Liver (tissue), 9 donors: ENCODE measurements around the gene RALGAPA2. TPM values are rescaled to one million over a fixed set of nuclear protein-coding genes. Genes with fewer than 3 reads are reported as not detected.

Experiments
- DNase-seq: peaks from one replicate; pipeline ENCODE4 v3.0.0-alpha.2; 2017; ENCODE audit warnings: low spot score
- H3K27ac ChIP-seq, 2 donors: one replicate each; pipeline ENCODE4 v1.7.0; 2013; ENCODE audit warnings: inconsistent platforms in 2 of 2, low read length in 2 of 2, control low read depth in 1 of 2, low read depth in 1 of 2, mild to moderate bottlenecking in 1 of 2
- H3K27me3 ChIP-seq, 4 donors: one replicate each; pipeline versions ENCODE4 v1.6.1 to v1.7.0; 2013; ENCODE audit warnings: low read length in 3 of 4, inconsistent platforms in 1 of 4, mild to moderate bottlenecking in 1 of 4, moderate library complexity in 1 of 4; ENCODE audit not compliant: control insufficient read depth in 4 of 4, insufficient read depth in 4 of 4
- H3K36me3 ChIP-seq, 4 donors: one replicate each; pipeline versions ENCODE4 v1.6.1 to v1.7.0; 2013; ENCODE audit warnings: low read length in 3 of 4, mild to moderate bottlenecking in 3 of 4, low read depth in 1 of 4, moderate library complexity in 1 of 4; ENCODE audit not compliant: control insufficient read depth in 4 of 4, insufficient read depth in 3 of 4
- H3K4me1 ChIP-seq, 4 donors: one replicate each; pipeline versions ENCODE4 v1.6.1 to v1.7.0; 2013; ENCODE audit warnings: low read length in 3 of 4, mild to moderate bottlenecking in 3 of 4, moderate library complexity in 1 of 4; ENCODE audit not compliant: control insufficient read depth in 4 of 4, insufficient read depth in 4 of 4
- H3K4me3 ChIP-seq, 3 donors: one replicate each; pipeline versions ENCODE4 v1.6.1 to v1.7.0; 2013; ENCODE audit warnings: low read length in 3 of 3, control low read depth in 1 of 3, low read depth in 1 of 3, mild to moderate bottlenecking in 1 of 3
- H3K9ac ChIP-seq, 2 donors: one replicate each; pipeline ENCODE4 v1.7.0; 2013; ENCODE audit warnings: low read length in 2 of 2, mild to moderate bottlenecking in 2 of 2, moderate library complexity in 2 of 2, control low read depth in 1 of 2, low read depth in 1 of 2
- H3K9me3 ChIP-seq, 4 donors: one replicate each; pipeline versions ENCODE4 v1.6.1 to v1.7.0; 2013; ENCODE audit warnings: low read length in 3 of 4; ENCODE audit not compliant: control insufficient read depth in 4 of 4
- CTCF ChIP-seq: fragments of 150-350 bp; IDR thresholded peaks from 2 replicates; pipeline ENCODE4 v1.5.1; 2017; ENCODE audit warnings: improper control_type of control experiment, low read depth, low read length; ENCODE audit not compliant: missing input control
- EGR1 ChIP-seq, 2 donors: IDR thresholded peaks; 2 replicates each; pipeline ENCODE4 v1.6.1; 2016 to 2018; ENCODE audit warnings: antibody characterized with exemption in 2 of 2, low read depth in 2 of 2
- FOXA1 ChIP-seq: IDR thresholded peaks from 2 replicates; pipeline ENCODE4 v1.6.1; 2016; ENCODE audit warnings: antibody characterized with exemption
- FOXA2 ChIP-seq: IDR thresholded peaks from 2 replicates; pipeline ENCODE4 v1.6.1; 2016; ENCODE audit warnings: antibody characterized with exemption
- GABPA ChIP-seq, 2 donors: IDR thresholded peaks in 1 of 2; conservative IDR thresholded peaks in 1 of 2; 2 replicates each; pipeline ENCODE4 v1.6.1; 2016; ENCODE audit warnings: antibody characterized with exemption in 2 of 2, mild to moderate bottlenecking in 1 of 2, moderate library complexity in 1 of 2
- HNF4A ChIP-seq, 2 donors: conservative IDR thresholded peaks; 2 replicates each; pipeline ENCODE4 v1.6.1; 2016; ENCODE audit warnings: antibody characterized with exemption in 2 of 2, mild to moderate bottlenecking in 2 of 2
- HNF4G ChIP-seq: IDR thresholded peaks from 2 replicates; pipeline ENCODE4 v1.6.1; 2016; ENCODE audit warnings: antibody characterized with exemption
- JUND ChIP-seq, 2 donors: IDR thresholded peaks; 2 replicates each; pipeline ENCODE4 v1.6.1; 2016; ENCODE audit warnings: antibody characterized with exemption in 2 of 2
- NR2F2 ChIP-seq: IDR thresholded peaks from 2 replicates; pipeline ENCODE4 v1.6.1; 2016; ENCODE audit warnings: antibody characterized with exemption
- RAD21 ChIP-seq, 2 donors: IDR thresholded peaks; 2 replicates each; pipeline ENCODE4 v1.6.1; 2016; ENCODE audit warnings: antibody characterized with exemption in 2 of 2, mild to moderate bottlenecking in 2 of 2
- REST ChIP-seq: IDR thresholded peaks from 2 replicates; pipeline ENCODE4 v1.6.1; 2016; ENCODE audit warnings: antibody characterized with exemption, mild to moderate bottlenecking
- RXRA ChIP-seq, 2 donors: IDR thresholded peaks; 2 replicates each; pipeline ENCODE4 v1.6.1; 2017 to 2018; ENCODE audit warnings: antibody characterized with exemption in 2 of 2, mild to moderate bottlenecking in 1 of 2
- SP1 ChIP-seq: IDR thresholded peaks from 2 replicates; pipeline ENCODE4 v1.6.1; 2018; ENCODE audit warnings: antibody characterized with exemption, mild to moderate bottlenecking
- TAF1 ChIP-seq: conservative IDR thresholded peaks from 2 replicates; pipeline ENCODE4 v1.6.1; 2016; ENCODE audit warnings: antibody characterized with exemption, mild to moderate bottlenecking
- YY1 ChIP-seq: IDR thresholded peaks from 2 replicates; pipeline ENCODE4 v1.6.1; 2016; ENCODE audit warnings: antibody characterized with exemption, mild to moderate bottlenecking
- ZBTB33 ChIP-seq: IDR thresholded peaks from 2 replicates; pipeline ENCODE4 v1.6.1; 2016; ENCODE audit warnings: antibody characterized with exemption
- WGBS: extraction: QIAGEN DNeasy Blood & Tissue Kit; methylation state at CpG from one replicate; pipeline ENCODE4 v1.1.7; 2013; 5-methylcytosine and 5-hydroxymethylcytosine counted together
- polyA plus RNA-seq, 2 donors: library from polyadenylated mRNA; stranded (reverse) in 1 of 2; unstranded in 1 of 2; fragments of 200-250 nt in 1 of 2; fragments of >200 nt in 1 of 2; fragmentation: Nextera tagmentation in 1 of 2; extraction: Ambion mirVana in 1 of 2; gene quantifications; one replicate each; pipeline versions ENCODE4 v1.2.1 to v1.2.3, GENCODE V29; 2013 to 2015
- total RNA-seq, 2 donors: library from RNA; depleted of rRNA; stranded (reverse); fragments of >200 nt; gene quantifications; one replicate each; pipeline ENCODE4 v1.2.3, GENCODE V29; 2014
- TF ChIP-seq, protein P1 (sequence below): IDR thresholded peaks from 2 replicates; pipeline ENCODE4 v1.6.1; 2016; ENCODE audit warnings: antibody characterized with exemption
- donor health status: healthy.
- donor health status: healthy.
- donor health status: healthy.
- donor health status: healthy.
- donor health status: healthy.

Gene RALGAPA2
- total and polyA plus RNA-seq, 4 donors, result 14.8 to 89.9 (median 25.1) TPM

GRCh38 chr20:20454850-20455627, 257.4 kb downstream of the RALGAPA2 start:
- no peak overlapping the region for H3K4me3 ChIP-seq
- no peak overlapping the region for H3K9ac ChIP-seq
- H3K27ac ChIP-seq, result no peak overlapping the region
- WGBS, result 96% methylated on average over 21 of the region's 21 CpGs
- H3K9me3 ChIP-seq, result no peaks in the 10 kb centered on the region
- peaks cover 0 to 7% (median 4%) of the 10 kb centered on the region in 4 donors for H3K4me1 ChIP-seq
- no peaks in the 10 kb centered on the region for H3K27me3 ChIP-seq
- no peak for TF ChIP-seq CTCF
- no peak for TF ChIP-seq JUND (IDR thresholded peaks at IDR 0.05)
- TF ChIP-seq FOXA2, result no peak
- no peak for TF ChIP-seq YY1
- TF ChIP-seq TAF1, result no peak
- TF ChIP-seq ZBTB33, result no peak
- no peak for TF ChIP-seq RXRA (IDR thresholded peaks at IDR 0.05)
- no peak for TF ChIP-seq EGR1 (IDR thresholded peaks at IDR 0.05; ENCODE audit: low read depth in 2 of 2)
- TF ChIP-seq RAD21 (IDR thresholded peaks at IDR 0.05), result no peak
- TF ChIP-seq NR2F2, result no peak
- TF ChIP-seq SP1, result no peak
- no peak for TF ChIP-seq FOXA1
- no peak for TF ChIP-seq HNF4G
- TF ChIP-seq REST, result no peak
- TF ChIP-seq HNF4A (conservative IDR thresholded peaks at IDR 0.05), result no peak
- TF ChIP-seq, protein P1, sequence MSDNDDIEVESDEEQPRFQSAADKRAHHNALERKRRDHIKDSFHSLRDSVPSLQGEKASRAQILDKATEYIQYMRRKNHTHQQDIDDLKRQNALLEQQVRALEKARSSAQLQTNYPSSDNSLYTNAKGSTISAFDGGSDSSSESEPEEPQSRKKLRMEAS, result no peak
- TF ChIP-seq GABPA (IDR thresholded peaks at IDR 0.05 in 1 of 2, conservative IDR thresholded peaks at IDR 0.05 in 1 of 2), result no peak
- peaks cover 3 to 26% (median 19%) of the 10 kb centered on the region in 4 donors for H3K36me3 ChIP-seq
- no peak for DNase-seq
